ENCODE measurements around the gene GLYATL3.

- no peak for TF ChIP-seq CTCF (IDR thresholded peaks at IDR 0.05)
- no peak for TF ChIP-seq SIN3A (IDR thresholded peaks at IDR 0.05; ENCODE audit: borderline replicate concordance, insufficient read depth, low read depth, low read length)
These were observed 19.9 kb downstream of the GLYATL3 start for GRCh38 chr6:49519660-49520059.

Data from Panc1 (cell line).